ENCODE measurements around the gene DHX34.

Gene DHX34

DNA sequence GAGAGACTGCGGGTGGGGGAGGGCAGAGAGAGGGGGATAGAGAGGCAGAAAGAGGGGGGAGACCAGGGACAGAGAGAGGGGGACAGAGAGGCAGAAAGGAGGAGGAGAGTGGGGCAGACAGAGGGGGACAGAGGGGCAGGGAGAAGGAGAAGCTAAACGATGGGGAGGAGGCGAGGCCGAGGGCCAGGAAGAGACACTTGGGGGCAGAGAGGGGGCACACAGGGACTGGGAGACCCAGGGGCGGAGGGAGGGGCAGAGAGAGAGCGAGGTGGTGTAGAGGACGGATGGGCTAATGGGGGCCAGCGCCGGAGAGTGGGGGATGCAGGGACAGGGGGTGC lies 69.5 kb downstream of the DHX34 start:
- no peak for FAIRE-seq

GRCh38 chr19:47419030-47419783 lies 70.1 kb downstream of the DHX34 start, which contains the start of gene MEIS3:
MEIS3 (minus strand) TSS chr19:47419527; CDS start chr19:47419081, 446 bp downstream.
- 0 out of 2 replicates have a peak, but pooled peaks have one; percentile 22 for TF ChIP-seq POLR2A (IDR thresholded peaks at IDR 0.05; ENCODE audit: low read depth, low read length)
- DNase-seq (ENCODE audit: insufficient read length, low spot score) (no peak), FAIRE-seq (no peak)

More for the DNA sequence above, 69.5 kb downstream of the DHX34 start:
- DNase-seq (ENCODE audit: insufficient read length, low spot score), result no peak
- no peak for TF ChIP-seq POLR2A (IDR thresholded peaks at IDR 0.05; ENCODE audit: low read depth, low read length)

DNA sequence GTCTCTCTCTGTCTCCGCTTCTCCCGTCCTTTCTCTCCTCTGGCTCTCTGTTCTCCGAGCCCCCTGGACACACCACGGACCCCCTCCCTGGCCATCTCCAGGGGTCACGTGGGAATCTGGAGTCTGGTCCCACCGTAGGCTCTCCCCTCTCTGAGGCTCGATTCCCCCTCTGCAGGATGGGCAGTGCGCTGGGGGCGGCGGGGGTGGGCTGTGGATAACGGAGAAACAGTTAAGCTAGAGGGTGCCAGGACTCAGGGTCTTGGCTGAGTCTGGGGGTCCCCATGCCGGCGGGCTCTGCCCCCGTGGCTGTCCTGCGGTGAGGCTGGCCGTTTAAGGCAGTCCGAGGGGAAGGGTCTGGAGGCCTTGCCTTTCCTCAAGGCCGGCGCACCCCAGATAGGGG lies 70.7 kb downstream of the DHX34 start:
- FAIRE-seq (no peak), DNase-seq (ENCODE audit: insufficient read length, low spot score) (no peak)
- no peak for TF ChIP-seq POLR2A (IDR thresholded peaks at IDR 0.05; ENCODE audit: low read depth, low read length)

GRCh38 chr19:47421244-47421786 lies 72.2 kb downstream of the DHX34 start:
- no peak for DNase-seq (ENCODE audit: insufficient read length, low spot score)
- TF ChIP-seq POLR2A (IDR thresholded peaks at IDR 0.05; ENCODE audit: low read depth, low read length), result no peak
- FAIRE-seq, result no peak

DNA sequence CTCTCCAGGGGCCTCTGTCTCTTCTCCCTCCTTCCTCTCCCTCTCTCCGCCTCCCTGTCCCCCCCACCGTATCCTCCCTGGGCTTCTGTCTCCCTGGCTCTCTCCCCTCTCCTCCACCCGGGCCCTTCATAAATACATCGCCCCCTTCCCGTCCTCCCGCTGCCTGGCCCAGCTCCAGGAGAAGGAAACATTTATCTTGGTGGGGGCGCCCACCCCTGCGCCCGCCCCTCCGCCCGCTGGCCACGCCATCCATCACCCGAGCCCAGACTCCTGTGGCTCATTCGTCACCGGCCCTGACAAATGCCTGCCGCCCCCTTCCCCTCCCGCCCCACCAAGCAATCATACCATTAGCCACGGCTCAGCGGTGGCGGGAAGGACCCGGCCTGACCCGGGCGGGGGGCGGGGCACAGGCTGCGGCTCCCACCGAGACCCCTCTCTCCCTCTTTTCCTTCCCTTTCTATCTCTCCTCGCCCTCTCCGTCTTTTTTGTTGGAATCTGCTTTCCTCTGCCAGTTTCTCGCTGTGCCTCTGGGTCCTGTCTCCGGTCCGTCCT lies 72.8 kb downstream of the DHX34 start:
- DNase-seq (ENCODE audit: insufficient read length, low spot score) (no peak), FAIRE-seq (no peak)

GRCh38 chr19:47422417-47423163 lies 73.5 kb downstream of the DHX34 start:
- no peak for TF ChIP-seq POLR2A (IDR thresholded peaks at IDR 0.05; ENCODE audit: low read depth, low read length)
- no peak for FAIRE-seq

More for the DNA sequence above, 72.8 kb downstream of the DHX34 start:
- no peak for TF ChIP-seq POLR2A (IDR thresholded peaks at IDR 0.05; ENCODE audit: low read depth, low read length)

DNA sequence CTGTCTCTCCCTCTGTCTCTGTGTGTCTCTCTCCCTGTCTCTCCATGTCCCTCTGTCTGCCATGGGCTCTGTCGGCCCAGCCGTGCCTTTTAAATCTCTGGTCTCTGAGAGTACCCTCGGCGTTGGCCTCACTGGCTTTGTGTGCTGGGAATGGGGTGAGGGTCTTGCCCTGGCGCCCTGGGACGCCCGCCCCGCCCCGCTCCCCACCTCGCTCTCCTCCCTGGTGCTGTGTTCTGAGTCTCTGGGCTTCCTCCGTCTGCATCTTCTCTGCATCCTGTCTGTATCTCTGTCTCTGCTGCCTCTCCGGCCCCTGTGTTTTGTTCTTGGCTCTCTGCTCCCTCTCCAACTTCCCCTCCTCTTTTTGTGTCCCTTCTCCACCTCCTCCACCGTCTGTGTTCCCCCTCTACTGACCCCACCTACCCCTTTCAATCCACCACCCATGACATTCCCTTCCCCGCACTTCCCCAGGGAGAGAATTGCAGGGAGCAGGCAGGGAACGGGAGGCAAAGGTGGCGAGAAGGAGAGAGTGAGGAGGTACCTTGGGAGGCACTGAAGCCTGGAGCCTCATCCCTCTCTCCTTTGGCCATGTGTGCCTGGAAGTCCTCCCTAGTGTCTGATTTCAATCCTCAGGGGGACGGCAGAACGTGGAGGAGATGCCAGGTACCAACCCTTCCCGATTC lies 74.2 kb downstream of the DHX34 start:
- no peak for TF ChIP-seq POLR2A (IDR thresholded peaks at IDR 0.05; ENCODE audit: low read depth, low read length)
- no peak for DNase-seq (ENCODE audit: insufficient read length, low spot score)
- FAIRE-seq, result no peak

More at GRCh38 chr19:47422417-47423163, 73.5 kb downstream of the DHX34 start:
- no peak for DNase-seq (ENCODE audit: insufficient read length, low spot score)

DNA sequence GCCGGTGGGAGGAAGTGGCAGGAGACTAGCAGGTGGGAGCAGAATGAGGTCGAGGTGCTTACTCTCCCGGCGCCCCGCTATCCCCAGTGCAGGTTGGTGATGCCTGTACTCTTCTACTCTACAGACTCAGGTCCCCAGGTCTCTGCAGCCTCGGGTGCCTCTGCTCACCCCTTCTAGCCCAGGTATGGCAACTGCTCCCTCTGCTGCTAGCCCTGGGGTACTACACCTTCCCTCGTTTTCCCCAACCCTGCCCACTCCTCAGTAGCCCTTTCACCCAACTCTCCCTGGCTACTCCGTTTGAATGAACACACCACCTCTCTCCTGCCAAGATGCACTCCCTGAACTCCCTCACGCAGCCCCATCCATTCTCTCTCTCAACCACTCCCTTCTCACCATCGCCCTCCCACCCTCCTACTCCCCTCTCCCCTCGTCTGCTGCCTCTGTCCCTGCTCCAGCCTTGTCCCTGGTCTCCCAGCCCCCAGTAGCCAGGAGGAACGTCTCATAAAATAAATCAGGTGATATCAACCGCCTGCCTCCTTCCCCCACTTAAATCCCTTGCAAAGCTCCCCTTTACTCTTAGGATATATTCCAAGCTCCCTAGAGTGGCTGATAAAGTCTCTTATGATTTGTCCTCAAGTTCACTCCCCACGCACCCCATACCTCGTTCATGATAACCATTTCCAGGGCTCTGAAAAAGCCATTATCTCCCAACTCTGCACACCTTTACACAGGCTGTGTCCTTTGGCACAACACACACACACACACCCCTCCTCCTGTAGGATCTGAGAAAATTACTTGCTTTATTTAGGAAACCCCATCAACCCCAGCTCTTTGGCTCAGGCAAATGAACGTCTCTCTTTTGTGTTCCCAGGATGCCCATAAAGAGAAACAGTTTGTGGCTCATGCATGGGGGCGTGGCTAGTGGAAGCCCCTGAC lies 78.4 kb downstream of the DHX34 start:
- DNase-seq (ENCODE audit: insufficient read length, low spot score) (peak; percentile 56), FAIRE-seq (no peak)
- TF ChIP-seq POLR2A (IDR thresholded peaks at IDR 0.05; ENCODE audit: low read depth, low read length), result no peak

GRCh38 chr19:47428177-47428894 lies 79.2 kb downstream of the DHX34 start:
- peak; percentile 91 for FAIRE-seq
- DNase-seq (ENCODE audit: insufficient read length, low spot score), result peak; percentile 86
- no peak for TF ChIP-seq POLR2A (IDR thresholded peaks at IDR 0.05; ENCODE audit: low read depth, low read length)

GRCh38 chr19:47429140-47429793 lies 80.2 kb downstream of the DHX34 start:
- no peak for TF ChIP-seq POLR2A (IDR thresholded peaks at IDR 0.05; ENCODE audit: low read depth, low read length)
- FAIRE-seq (no peak), DNase-seq (ENCODE audit: insufficient read length, low spot score) (no peak)

- DNase-seq (ENCODE audit: insufficient read length, low spot score), result no peak
- no peak for FAIRE-seq
- TF ChIP-seq POLR2A (IDR thresholded peaks at IDR 0.05; ENCODE audit: low read depth, low read length), result no peak
These were observed 81.1 kb downstream of the DHX34 start for GRCh38 chr19:47430041-47430802.

All from H54 (cell line).